AG08395 (cell line): ENCODE measurements around the gene MBD3.
A peak's percentile ranks its signal among the peaks of the same experiment; 100 is the strongest.
"Not testable (repeated sequence)": the region's sequence is repeated elsewhere in the genome, so short reads cannot be mapped to it uniquely, and the experiment has no call there.

Experiments used
- DNase-seq: peaks from one replicate; pipeline ENCODE4 v3.0.0; 2012; ENCODE audit warnings: mixed read lengths, low spot score

MBD3 gene

GRCh38 chr19:1592755-1593500, at the start of gene MBD3:
Gene MBD3 (minus strand): TSS chr19:1592865. CDS start chr19:1592631, 234 bp downstream.
- DNase-seq: peak; percentile 98

GRCh38 chr19:1640893-1641448, 48.3 kb upstream of the MBD3 start:
- not testable (repeated sequence) for DNase-seq

- no peak for DNase-seq
Measured at GRCh38 chr19:1636325-1637236, 43.9 kb upstream of the MBD3 start.

- no peak for DNase-seq
Measured at GRCh38 chr19:1634938-1635243, 42.2 kb upstream of the MBD3 start.

- no peak for DNase-seq
Measured at GRCh38 chr19:1634242-1634937, 41.7 kb upstream of the MBD3 start.

- no peak for DNase-seq
Measured at GRCh38 chr19:1633269-1633826, 40.7 kb upstream of the MBD3 start.

- DNase-seq: no peak
Measured at GRCh38 chr19:1632462-1633268, 40.0 kb upstream of the MBD3 start.

GRCh38 chr19:1631557-1632100, 39.0 kb upstream of the MBD3 start:
- no peak for DNase-seq

GRCh38 chr19:1630811-1631210, 38.1 kb upstream of the MBD3 start:
- no peak for DNase-seq

GRCh38 chr19:1630012-1630411, 37.3 kb upstream of the MBD3 start:
- no peak for DNase-seq

GRCh38 chr19:1629256-1629808, 36.7 kb upstream of the MBD3 start:
- no peak for DNase-seq

- DNase-seq: no peak
Measured at GRCh38 chr19:1627194-1627593, 34.5 kb upstream of the MBD3 start.

- DNase-seq: no peak
Measured at GRCh38 chr19:1626417-1627010, 33.8 kb upstream of the MBD3 start.

- DNase-seq: peak; percentile 62
Measured at GRCh38 chr19:1624458-1624857, 31.8 kb upstream of the MBD3 start.

- no peak for DNase-seq
Measured at GRCh38 chr19:1622541-1622940, 29.9 kb upstream of the MBD3 start.

GRCh38 chr19:1622007-1622406, 29.3 kb upstream of the MBD3 start:
- DNase-seq: no peak

- no peak for DNase-seq
Measured at GRCh38 chr19:1621574-1621973, 28.9 kb upstream of the MBD3 start.

GRCh38 chr19:1621021-1621420, 28.4 kb upstream of the MBD3 start:
- no peak for DNase-seq

GRCh38 chr19:1620502-1620901, 27.8 kb upstream of the MBD3 start:
- DNase-seq: no peak

GRCh38 chr19:1619703-1620102, 27.0 kb upstream of the MBD3 start:
- DNase-seq: no peak
